Measurements from ENCODE around the gene DGCR8.

DNA sequence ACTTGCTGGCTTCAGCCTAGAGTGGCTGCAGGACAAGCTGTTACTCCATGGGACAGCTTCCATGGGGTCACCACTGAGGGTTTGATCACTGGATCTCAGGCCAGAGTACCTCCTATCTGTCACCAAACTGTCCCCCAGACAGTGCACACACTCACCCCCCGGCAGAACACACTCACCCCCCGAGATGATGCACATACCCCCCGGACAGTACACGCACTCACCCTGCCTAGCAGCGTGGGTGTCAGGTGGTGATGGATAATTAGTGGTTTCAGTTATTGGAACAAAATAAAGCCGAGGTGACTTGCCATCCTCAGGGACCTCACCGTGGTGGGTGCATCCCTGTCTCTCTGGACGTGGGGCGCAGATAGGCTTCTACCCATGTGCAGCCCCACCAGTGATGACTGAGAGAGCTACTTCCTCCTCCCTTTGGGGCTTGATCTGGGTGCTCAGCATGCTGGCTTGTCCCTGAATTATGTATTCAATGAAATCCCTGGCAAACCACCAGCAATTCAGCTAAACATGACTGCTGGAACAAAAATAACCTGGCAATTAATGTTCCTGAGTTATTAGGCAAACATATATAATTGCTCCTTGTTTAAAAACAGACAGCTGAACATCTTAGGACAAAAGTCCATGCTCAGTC is 40.2 kb upstream of the DGCR8 start:
- TF ChIP-seq EZH2 (IDR thresholded peaks at IDR 0.05; ENCODE audit: low read length, unreplicated experiment) = no peak
- TF ChIP-seq, protein P1, sequence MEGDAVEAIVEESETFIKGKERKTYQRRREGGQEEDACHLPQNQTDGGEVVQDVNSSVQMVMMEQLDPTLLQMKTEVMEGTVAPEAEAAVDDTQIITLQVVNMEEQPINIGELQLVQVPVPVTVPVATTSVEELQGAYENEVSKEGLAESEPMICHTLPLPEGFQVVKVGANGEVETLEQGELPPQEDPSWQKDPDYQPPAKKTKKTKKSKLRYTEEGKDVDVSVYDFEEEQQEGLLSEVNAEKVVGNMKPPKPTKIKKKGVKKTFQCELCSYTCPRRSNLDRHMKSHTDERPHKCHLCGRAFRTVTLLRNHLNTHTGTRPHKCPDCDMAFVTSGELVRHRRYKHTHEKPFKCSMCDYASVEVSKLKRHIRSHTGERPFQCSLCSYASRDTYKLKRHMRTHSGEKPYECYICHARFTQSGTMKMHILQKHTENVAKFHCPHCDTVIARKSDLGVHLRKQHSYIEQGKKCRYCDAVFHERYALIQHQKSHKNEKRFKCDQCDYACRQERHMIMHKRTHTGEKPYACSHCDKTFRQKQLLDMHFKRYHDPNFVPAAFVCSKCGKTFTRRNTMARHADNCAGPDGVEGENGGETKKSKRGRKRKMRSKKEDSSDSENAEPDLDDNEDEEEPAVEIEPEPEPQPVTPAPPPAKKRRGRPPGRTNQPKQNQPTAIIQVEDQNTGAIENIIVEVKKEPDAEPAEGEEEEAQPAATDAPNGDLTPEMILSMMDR (conservative IDR thresholded peaks at IDR 0.05; ENCODE audit: low read depth, low read length) = no peak
